Endothelial cell of umbilical vein (primary cell): ENCODE measurements around the gene DNAJC28. TPM values are rescaled to one million over a fixed set of nuclear protein-coding genes. Genes with fewer than 3 reads are reported as not detected.

Experiments
- BruUV-seq: library from RNA; stranded (reverse); fragments of 400-500 nt; replicated peaks from 2 replicates; lab custom pipeline; 2021; lab: Mats Ljungman, UMichigan
- CTCF ChIA-PET: fragments of 300-600, 350-600 bp; sonication (Branson Sonifier 250); formaldehyde crosslinking; loops from one replicate; lab custom pipeline; 2021; ENCODE audit warnings: antibody characterized with exemption, inconsistent platforms; lab: Charles Lee
- POLR2A ChIA-PET: fragments of 300-600, 350-600 bp; sonication (Branson Sonifier 250); formaldehyde crosslinking; loops from one replicate; lab custom pipeline; 2021; ENCODE audit warnings: antibody characterized with exemption, inconsistent platforms; lab: Charles Lee
- DNase-seq: peaks from one replicate; pipeline ENCODE4 v3.0.0-alpha.2; 2011; ENCODE audit warnings: low read depth, low spot score
- FAIRE-seq: peaks from 2 replicates; lab custom pipeline; 2011; peaks lifted over from hg19 to GRCh38; lab: Jason Lieb, UNC
- H2AFZ ChIP-seq: 2 replicates; pipeline ENCODE4 v1.6.0; 2012; ENCODE audit warnings: low read depth, low read length, control low read depth, inconsistent platforms
- H3K27ac ChIP-seq: 2 replicates; pipeline ENCODE4 v1.5.1; 2011; ENCODE audit warnings: low read depth, mild to moderate bottlenecking, control low read depth, low read length, moderate library complexity; ENCODE audit not compliant: insufficient read depth
- H3K27me3 ChIP-seq, 2 experiments: 2 replicates each; pipeline versions ENCODE4 v1.6.0 to v1.6.1; 2011; ENCODE audit warnings: low read length in 2 of 2, mixed read lengths in 1 of 2; ENCODE audit not compliant: control insufficient read depth in 2 of 2, insufficient read depth in 2 of 2
- H3K36me3 ChIP-seq, 2 experiments: 2 replicates in 1 of 2; 3 replicates in 1 of 2; pipeline ENCODE4 v1.5.1; 2011; ENCODE audit warnings: low read length in 2 of 2, mild to moderate bottlenecking in 1 of 2, moderate library complexity in 1 of 2; ENCODE audit not compliant: control insufficient read depth in 2 of 2, insufficient read depth in 2 of 2; ENCODE audit errors: extremely low read depth in 1 of 2
- H3K4me1 ChIP-seq: 3 replicates; pipeline ENCODE4 v1.5.1; 2011; ENCODE audit warnings: mild to moderate bottlenecking, low read length; ENCODE audit not compliant: control insufficient read depth, insufficient read depth; ENCODE audit errors: extremely low read depth
- H3K4me2 ChIP-seq: 2 replicates; pipeline ENCODE4 v1.6.1; 2011; ENCODE audit warnings: low read length, control low read depth, mixed read lengths; ENCODE audit not compliant: insufficient read depth
- H3K4me3 ChIP-seq, 3 experiments: fragments of 200-600 bp in 1 of 3; sonication (generic), shearing (Covaris generic) in 1 of 3; replicated peaks in 1 of 3; 2 replicates each; pipeline ENCODE4 v1.5.1; 2011 to 2016; ENCODE audit warnings: control low read depth in 3 of 3, low read length in 3 of 3, mild to moderate bottlenecking in 2 of 3, inconsistent platforms in 1 of 3, low read depth in 1 of 3, moderate library complexity in 1 of 3; ENCODE audit not compliant: insufficient read depth in 1 of 3
- H3K79me2 ChIP-seq: 2 replicates; pipeline ENCODE4 v1.6.0; 2012; ENCODE audit warnings: low read length, inconsistent platforms; ENCODE audit not compliant: control insufficient read depth, insufficient read depth
- H3K9ac ChIP-seq: replicated peaks from 2 replicates; pipeline ENCODE3; 2011; ENCODE audit warnings: low read length, control low read depth; ENCODE audit not compliant: insufficient read depth; ENCODE audit errors: extremely low read depth
- H3K9me1 ChIP-seq: replicated peaks from 3 replicates; pipeline ENCODE4 v1.6.0; 2011; ENCODE audit warnings: mild to moderate bottlenecking, low read length; ENCODE audit not compliant: control insufficient read depth, insufficient read depth; ENCODE audit errors: extremely low read depth
- H3K9me3 ChIP-seq: replicated peaks from 2 replicates; pipeline ENCODE4 v1.5.1; 2012; ENCODE audit warnings: low read length, inconsistent platforms; ENCODE audit not compliant: control insufficient read depth, insufficient read depth
- H4K20me1 ChIP-seq: replicated peaks from 2 replicates; pipeline ENCODE3; 2011; ENCODE audit warnings: mild to moderate bottlenecking, low read length; ENCODE audit not compliant: control insufficient read depth, insufficient read depth; ENCODE audit errors: extremely low read depth
- FOS ChIP-seq: IDR thresholded peaks from 2 replicates; pipeline ENCODE4 v1.6.1; 2011; ENCODE audit warnings: mild to moderate bottlenecking, low read length, moderate library complexity, borderline replicate concordance; ENCODE audit not compliant: insufficient read depth
- MAX ChIP-seq: IDR thresholded peaks from 2 replicates; pipeline ENCODE4 v1.6.1; 2011; ENCODE audit not compliant: insufficient read depth, insufficient read length
- MYC ChIP-seq: IDR thresholded peaks from one replicate; pipeline ENCODE4 v1.6.1; 2011; ENCODE audit warnings: mild to moderate bottlenecking, low read depth, low read length
- POLR2A ChIP-seq: IDR thresholded peaks from 2 replicates; pipeline ENCODE4 v1.6.1; 2012; ENCODE audit warnings: low read depth, mild to moderate bottlenecking, control low read depth, low read length
- dilution Hi-C: fragments of 300-500 bp; cut with MboI; formaldehyde crosslinking; loops from one replicate; pipeline ENCODE4 v1.15.0; 2019; ENCODE audit warnings: low sequenced_read_pairs; ENCODE audit not compliant: extremely low pct_ligation_motif_present
- intact Hi-C: fragments of 100-400 bp; cut with micrococcal nuclease; formaldehyde crosslinking; loops from one replicate; pipeline ENCODE4 v1.10.0; 2022
- polyA plus RNA-seq, 4 experiments: library from polyadenylated mRNA; depleted of rRNA in 3 of 4; stranded (reverse) in 3 of 4; unstranded in 1 of 4; fragments of >200 nt; gene quantifications; 2 replicates each; pipeline versions ENCODE4 v1.2.1 to v1.2.3, GENCODE V29; 2011 to 2012; ENCODE audit warnings: missing spikeins in 1 of 4
- total RNA-seq: library from RNA; stranded (reverse); gene quantifications from 2 replicates; pipeline ENCODE4 v1.2.3, GENCODE V29; 2021
- TF ChIP-seq, protein P1 (sequence below), 2 donors: IDR thresholded peaks; 1 replicate in 1 of 2; 2 replicates in 1 of 2; pipeline ENCODE4 v1.5.1; 2011; ENCODE audit warnings: low read length in 2 of 2, mild to moderate bottlenecking in 2 of 2, moderate library complexity in 2 of 2, control low read depth in 1 of 2, inconsistent platforms in 1 of 2, low read depth in 1 of 2; ENCODE audit not compliant: insufficient read depth in 1 of 2; ENCODE audit errors: extremely low read depth in 1 of 2

The DNAJC28 gene
- total and polyA plus RNA-seq, 2 donors (not counting 3 experiments of a cell fraction or from before 2014, with no cell fraction given): 0.19 to 0.82 TPM

- no peaks in the 10 kb centered on the region for H3K9me3 ChIP-seq
- H3K27me3 ChIP-seq: no peaks in the 10 kb centered on the region
- H3K9ac ChIP-seq: no peak overlapping the region
- CTCF ChIA-PET: interaction anchor here (1.4 kb wide), 2 partner anchors 20 to 259 kb away, joined by 3 to 5 read pairs; no protein-coding TSS in a partner anchor
- dilution Hi-C loops: no loop called here
- H3K79me2 ChIP-seq: no peaks in the 10 kb centered on the region
- no peak for FAIRE-seq
- no peak overlapping the region for H2AFZ ChIP-seq
- TF ChIP-seq MAX (no peak), MYC (no peak)
- no TSS peak for BruUV-seq
- no peak overlapping the region for H3K27ac ChIP-seq
- H3K4me3 ChIP-seq: no peak overlapping the region
- POLR2A ChIA-PET: no interaction called here
- no peak for DNase-seq
- no peak overlapping the region for H3K4me2 ChIP-seq
- H4K20me1 ChIP-seq: no peaks in the 10 kb centered on the region
- no peaks in the 10 kb centered on the region for H3K9me1 ChIP-seq
- H3K36me3 ChIP-seq: peaks cover 2 to 4% of the 10 kb centered on the region in 2 experiments
- intact Hi-C loops: no loop called here
- H3K4me1 ChIP-seq: no peaks in the 10 kb centered on the region
Measured at GRCh38 chr21:33458861-33459260, 32.7 kb downstream of the DNAJC28 start.

GRCh38 chr21:33455686-33456446 lies 35.6 kb downstream of the DNAJC28 start:
- no peaks in the 10 kb centered on the region for H3K9me1 ChIP-seq
- H2AFZ ChIP-seq: no peak overlapping the region
- H3K4me1 ChIP-seq: no peaks in the 10 kb centered on the region
- FAIRE-seq (no peak), DNase-seq (no peak)
- no peak for TF ChIP-seq POLR2A
- no peak for TF ChIP-seq FOS
- TF ChIP-seq MYC: no peak
- no peak for TF ChIP-seq MAX
- TF ChIP-seq, protein P1, sequence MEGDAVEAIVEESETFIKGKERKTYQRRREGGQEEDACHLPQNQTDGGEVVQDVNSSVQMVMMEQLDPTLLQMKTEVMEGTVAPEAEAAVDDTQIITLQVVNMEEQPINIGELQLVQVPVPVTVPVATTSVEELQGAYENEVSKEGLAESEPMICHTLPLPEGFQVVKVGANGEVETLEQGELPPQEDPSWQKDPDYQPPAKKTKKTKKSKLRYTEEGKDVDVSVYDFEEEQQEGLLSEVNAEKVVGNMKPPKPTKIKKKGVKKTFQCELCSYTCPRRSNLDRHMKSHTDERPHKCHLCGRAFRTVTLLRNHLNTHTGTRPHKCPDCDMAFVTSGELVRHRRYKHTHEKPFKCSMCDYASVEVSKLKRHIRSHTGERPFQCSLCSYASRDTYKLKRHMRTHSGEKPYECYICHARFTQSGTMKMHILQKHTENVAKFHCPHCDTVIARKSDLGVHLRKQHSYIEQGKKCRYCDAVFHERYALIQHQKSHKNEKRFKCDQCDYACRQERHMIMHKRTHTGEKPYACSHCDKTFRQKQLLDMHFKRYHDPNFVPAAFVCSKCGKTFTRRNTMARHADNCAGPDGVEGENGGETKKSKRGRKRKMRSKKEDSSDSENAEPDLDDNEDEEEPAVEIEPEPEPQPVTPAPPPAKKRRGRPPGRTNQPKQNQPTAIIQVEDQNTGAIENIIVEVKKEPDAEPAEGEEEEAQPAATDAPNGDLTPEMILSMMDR (IDR thresholded peaks at IDR 0.05; ENCODE audit: extremely low read depth in 1 of 2, insufficient read depth in 1 of 2, low read depth in 1 of 2, low read length in 2 of 2): no peak
- no peaks in the 10 kb centered on the region for H3K9me3 ChIP-seq
- intact Hi-C loops: no loop called here
- H3K27me3 ChIP-seq: no peaks in the 10 kb centered on the region
- dilution Hi-C loops: no loop called here
- no peak overlapping the region for H3K27ac ChIP-seq
- H3K36me3 ChIP-seq: peaks cover 2 to 4% of the 10 kb centered on the region in 2 experiments
- H4K20me1 ChIP-seq: no peaks in the 10 kb centered on the region
- no peaks in the 10 kb centered on the region for H3K79me2 ChIP-seq
- no peak overlapping the region for H3K9ac ChIP-seq
- BruUV-seq: no TSS peak
- ChIA-PET CTCF (interaction anchor here (1.0 to 3.0 kb wide), 4 partner anchors 11 to 256 kb away, joined by 3 to 12 read pairs (median 4); partner anchors contain the start of gene TMEM50B), POLR2A (no interaction called here)
- no peak overlapping the region for H3K4me2 ChIP-seq
- H3K4me3 ChIP-seq: no peak overlapping the region
